Hepatocyte (in vitro differentiated cells): ENCODE measurements around the gene SLC16A3.

Source experiments
- CTCF ChIP-seq: fragments of 200-600 bp; sonication (generic); IDR thresholded peaks from 2 replicates; pipeline ENCODE4 v1.5.1; 2016; ENCODE audit warnings: antibody characterized with exemption, mild to moderate bottlenecking; ENCODE audit not compliant: poor library complexity
- EZH2 ChIP-seq: fragments of 200-600 bp; sonication (generic); IDR thresholded peaks from 2 replicates; pipeline ENCODE4 v1.6.1; 2016; ENCODE audit warnings: antibody characterized with exemption, mild to moderate bottlenecking, borderline replicate concordance

- TF ChIP-seq EZH2 (no peak), CTCF (no peak)
Observed at GRCh38 chr17:82252511-82253178, 23.8 kb downstream of the SLC16A3 start.
